Measurements from ENCODE around the gene PAPOLA. TPM values are rescaled to one million over a fixed set of nuclear protein-coding genes. Genes with fewer than 3 reads are reported as not detected.

The PAPOLA gene
- total RNA-seq, 1 donor from 2014 or later = 64.2 TPM

DNA sequence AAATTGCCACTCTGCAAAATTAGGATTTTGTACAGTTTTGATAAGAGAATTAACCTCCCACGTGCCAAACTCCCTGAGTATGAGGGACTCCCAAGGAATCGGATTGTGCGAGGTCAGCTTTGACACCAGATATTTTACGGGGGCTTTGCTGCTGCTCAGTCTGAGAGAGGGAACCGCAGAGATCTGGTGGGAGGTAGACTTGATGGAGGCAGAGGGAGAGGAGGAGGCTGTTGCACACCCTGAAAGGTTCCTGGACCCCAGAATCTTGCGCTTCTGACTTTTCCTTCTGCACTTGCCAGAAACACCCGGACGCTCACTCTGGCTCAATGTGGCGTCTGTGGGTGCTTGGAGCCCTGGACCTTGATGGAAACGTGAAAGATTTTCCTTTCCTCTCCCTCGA is 83.9 kb downstream of the PAPOLA start:
- no peak for DNase-seq (ENCODE audit: low spot score in 2 of 2)
- H3K36me3 ChIP-seq = no peaks in the 10 kb centered on the region
- H3K27me3 ChIP-seq = no peaks in the 10 kb centered on the region
- intact Hi-C loops (cut with DNase I) = no loop called here
- no peak overlapping the region for H3K4me3 ChIP-seq
- TF ChIP-seq, protein P1, sequence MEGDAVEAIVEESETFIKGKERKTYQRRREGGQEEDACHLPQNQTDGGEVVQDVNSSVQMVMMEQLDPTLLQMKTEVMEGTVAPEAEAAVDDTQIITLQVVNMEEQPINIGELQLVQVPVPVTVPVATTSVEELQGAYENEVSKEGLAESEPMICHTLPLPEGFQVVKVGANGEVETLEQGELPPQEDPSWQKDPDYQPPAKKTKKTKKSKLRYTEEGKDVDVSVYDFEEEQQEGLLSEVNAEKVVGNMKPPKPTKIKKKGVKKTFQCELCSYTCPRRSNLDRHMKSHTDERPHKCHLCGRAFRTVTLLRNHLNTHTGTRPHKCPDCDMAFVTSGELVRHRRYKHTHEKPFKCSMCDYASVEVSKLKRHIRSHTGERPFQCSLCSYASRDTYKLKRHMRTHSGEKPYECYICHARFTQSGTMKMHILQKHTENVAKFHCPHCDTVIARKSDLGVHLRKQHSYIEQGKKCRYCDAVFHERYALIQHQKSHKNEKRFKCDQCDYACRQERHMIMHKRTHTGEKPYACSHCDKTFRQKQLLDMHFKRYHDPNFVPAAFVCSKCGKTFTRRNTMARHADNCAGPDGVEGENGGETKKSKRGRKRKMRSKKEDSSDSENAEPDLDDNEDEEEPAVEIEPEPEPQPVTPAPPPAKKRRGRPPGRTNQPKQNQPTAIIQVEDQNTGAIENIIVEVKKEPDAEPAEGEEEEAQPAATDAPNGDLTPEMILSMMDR (IDR thresholded peaks at IDR 0.05) = no peak
- no peaks in the 10 kb centered on the region for H3K9me3 ChIP-seq
- no peaks in the 10 kb centered on the region for H3K4me1 ChIP-seq
- no peak overlapping the region for H3K27ac ChIP-seq

DNA sequence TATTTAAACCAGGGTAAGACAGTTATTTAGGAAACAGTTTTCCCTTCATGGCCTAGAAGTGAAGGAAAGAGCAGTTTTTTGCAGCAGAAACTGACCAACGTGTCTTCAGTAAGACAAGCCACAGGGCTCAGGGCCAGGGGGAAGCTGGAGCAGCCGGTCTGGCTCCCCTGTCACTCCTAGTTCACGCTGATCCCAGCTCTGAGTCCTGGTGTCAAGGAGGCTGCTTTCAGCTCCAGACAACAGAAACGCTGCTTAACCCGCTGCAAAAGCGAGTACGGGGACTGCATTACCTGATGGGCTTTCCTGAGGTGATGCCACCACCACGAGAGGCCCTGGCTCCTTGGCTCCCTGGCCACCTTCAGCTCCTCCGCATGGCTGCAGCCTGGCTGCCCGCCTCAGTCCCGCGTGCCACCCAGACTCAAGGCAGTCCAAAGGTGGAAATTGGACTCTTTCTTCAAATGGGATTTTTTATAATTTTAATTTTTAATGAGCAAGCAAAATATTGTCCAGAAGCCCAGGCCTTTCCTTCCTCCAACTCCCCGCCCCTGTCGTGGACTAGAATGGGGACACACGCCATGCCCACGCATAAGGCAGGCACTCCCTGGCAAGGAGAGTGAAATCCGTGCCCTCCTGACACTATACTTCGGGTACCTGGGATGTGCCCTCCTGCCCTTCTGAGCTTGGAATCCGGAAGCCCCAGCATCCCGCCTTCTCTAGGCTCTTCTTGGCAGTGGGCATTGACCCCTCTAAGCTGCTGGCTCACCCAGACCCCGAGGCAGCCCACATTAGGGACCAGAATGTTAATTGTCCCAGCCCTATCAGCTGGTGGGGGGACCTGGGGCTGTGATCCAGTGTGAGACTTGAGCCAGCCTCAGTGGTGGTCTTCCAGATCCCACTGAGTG is 85.0 kb downstream of the PAPOLA start:
- intact Hi-C loops (cut with DNase I) = no loop called here
- Histone ChIP-seq H3K27me3 (peaks cover under 1% of the 10 kb centered on the region), H3K4me1 (no peaks in the 10 kb centered on the region), H3K4me3 (no peak overlapping the region), H3K9me3 (no peaks in the 10 kb centered on the region), H3K36me3 (no peaks in the 10 kb centered on the region), H3K27ac (no peak overlapping the region)
- TF ChIP-seq, protein P1 (IDR thresholded peaks at IDR 0.05) = no peak
- no peak for DNase-seq (ENCODE audit: low spot score in 2 of 2)

DNA sequence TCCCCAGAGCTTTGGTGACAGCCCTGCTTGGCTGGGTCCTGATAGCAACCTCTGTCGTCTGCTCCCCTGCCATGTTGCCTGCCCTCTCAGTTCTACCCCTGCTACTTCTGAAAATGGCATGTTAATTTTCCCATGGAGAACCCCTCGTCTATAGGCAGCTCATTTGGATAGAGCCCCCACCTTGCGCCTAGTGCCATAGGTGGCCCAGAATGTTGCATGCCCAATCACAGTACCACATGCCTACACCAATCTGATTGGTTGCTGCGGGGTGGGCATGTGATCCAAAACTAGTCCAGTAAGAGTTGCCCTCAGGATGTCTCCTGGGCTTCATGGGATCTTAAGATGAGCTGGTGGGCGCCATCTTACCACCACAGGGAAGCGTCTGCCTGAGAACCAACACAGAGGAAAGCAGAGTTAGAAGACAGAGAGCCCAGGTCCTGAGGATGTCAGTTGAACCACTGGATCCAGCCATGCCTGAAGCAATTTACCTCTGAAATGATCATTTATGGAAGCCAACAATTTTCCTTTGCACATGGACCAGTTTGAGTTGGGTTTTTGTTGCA is 85.7 kb downstream of the PAPOLA start:
- Histone ChIP-seq H3K36me3 (no peaks in the 10 kb centered on the region), H3K4me1 (peaks cover 0 to 3% of the 10 kb centered on the region in 2 donors), H3K4me3 (no peak overlapping the region), H3K9me3 (no peaks in the 10 kb centered on the region), H3K27ac (no peak overlapping the region), H3K27me3 (peaks cover 7% of the 10 kb centered on the region)
- TF ChIP-seq, protein P1 (IDR thresholded peaks at IDR 0.05) = no peak
- DNase-seq (ENCODE audit: low spot score in 2 of 2) = no peak
- intact Hi-C loops (cut with DNase I) = no loop called here

DNA sequence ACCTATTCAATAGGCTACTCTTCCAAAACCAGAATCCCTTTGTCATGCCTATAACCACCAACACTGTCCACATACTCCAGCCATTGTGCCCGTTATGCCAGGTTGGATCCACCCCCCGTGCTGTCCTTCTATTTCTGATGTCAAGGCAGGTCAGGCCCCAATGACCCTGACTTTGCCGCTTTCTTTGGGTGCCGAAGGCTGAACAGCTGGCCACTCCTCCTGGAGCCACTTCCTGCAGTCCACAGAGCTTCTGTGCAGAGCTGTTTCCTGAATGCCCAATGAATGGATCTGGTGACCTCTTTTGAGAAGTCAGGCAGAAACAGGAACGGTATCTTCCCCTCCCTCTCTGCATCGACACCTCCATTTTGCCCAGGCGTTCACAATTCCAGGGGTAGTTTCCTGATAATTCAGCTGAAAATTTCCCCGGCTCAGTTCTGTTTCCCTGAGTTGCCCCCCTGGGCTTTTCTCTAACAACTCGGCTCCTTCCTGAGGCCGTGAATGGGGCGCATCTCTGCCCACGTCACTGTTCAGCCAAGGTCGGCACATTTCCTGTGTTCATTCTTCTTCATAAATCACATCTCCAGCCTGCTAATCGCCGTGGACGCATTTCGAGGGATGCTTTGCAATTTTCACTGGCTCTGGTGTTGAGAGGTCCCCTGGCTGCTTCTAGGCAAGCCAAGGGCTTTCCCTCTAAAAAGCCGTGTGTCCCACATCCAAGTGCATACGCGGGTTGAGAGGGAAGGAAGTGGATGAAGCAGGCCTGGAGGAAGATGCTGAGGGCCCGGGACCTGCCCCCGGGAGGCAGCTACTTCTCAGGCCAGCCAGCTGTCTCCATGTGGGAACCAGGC is 86.5 kb downstream of the PAPOLA start:
- peaks cover 0 to 3% of the 10 kb centered on the region in 2 donors for H3K4me1 ChIP-seq
- no peak for DNase-seq (ENCODE audit: low spot score in 2 of 2)
- H3K36me3 ChIP-seq = no peaks in the 10 kb centered on the region
- intact Hi-C loops (cut with DNase I) = no loop called here
- TF ChIP-seq, protein P1 (IDR thresholded peaks at IDR 0.05) = no peak
- H3K27me3 ChIP-seq = peaks cover 7% of the 10 kb centered on the region
- H3K27ac ChIP-seq = no peak overlapping the region
- H3K9me3 ChIP-seq = no peaks in the 10 kb centered on the region
- no peak overlapping the region for H3K4me3 ChIP-seq

DNA sequence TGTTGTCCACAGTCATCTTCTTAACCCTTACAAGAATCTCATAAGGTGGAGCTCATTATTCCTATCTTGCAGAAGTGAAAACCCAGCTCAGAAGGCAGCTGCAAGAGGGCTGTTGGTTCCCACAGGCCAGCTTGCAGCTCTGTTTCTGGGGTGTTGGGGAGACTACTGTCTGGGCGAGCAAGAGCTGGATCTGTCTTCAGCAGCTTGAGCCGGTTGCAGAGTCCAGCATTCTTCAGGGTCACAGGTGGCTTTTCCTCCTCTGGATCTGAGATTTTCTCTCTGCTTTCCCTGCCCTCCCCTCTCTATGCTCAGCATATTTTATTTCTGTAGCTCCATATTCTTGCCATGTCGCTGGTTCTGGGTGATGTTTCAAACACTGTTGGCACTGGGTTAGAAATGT is 87.4 kb downstream of the PAPOLA start:
- H3K27ac ChIP-seq = no peak overlapping the region
- H3K4me3 ChIP-seq = no peak overlapping the region
- peaks cover 7% of the 10 kb centered on the region for H3K27me3 ChIP-seq
- intact Hi-C loops (cut with DNase I) = no loop called here
- TF ChIP-seq, protein P1 (IDR thresholded peaks at IDR 0.05) = no peak
- no peak for DNase-seq (ENCODE audit: low spot score in 2 of 2)
- H3K4me1 ChIP-seq = peaks cover 0 to 3% of the 10 kb centered on the region in 2 donors
- H3K36me3 ChIP-seq = no peaks in the 10 kb centered on the region
- H3K9me3 ChIP-seq = no peaks in the 10 kb centered on the region
